Osteoblast (primary cell): ENCODE measurements around the gene TBC1D8. TPM values are rescaled to one million over a fixed set of nuclear protein-coding genes. Genes with fewer than 3 reads are reported as not detected.
A peak's percentile ranks its signal among the peaks of the same experiment; 100 is the strongest.

Source experiments
- DNase-seq: peaks from one replicate; pipeline ENCODE4 v3.0.0; 2011; ENCODE audit warnings: low spot score, mixed read lengths; ENCODE audit not compliant: insufficient read length; ENCODE audit errors: missing footprints
- H2AFZ ChIP-seq: 2 replicates; pipeline ENCODE4 v1.6.0; 2011; ENCODE audit warnings: mild to moderate bottlenecking, low read length
- H3K27ac ChIP-seq: 2 replicates; pipeline ENCODE4 v1.5.1; 2011; ENCODE audit warnings: mild to moderate bottlenecking, low read depth, low read length, moderate library complexity
- H3K27me3 ChIP-seq: 2 replicates; pipeline ENCODE4 v1.6.0; 2012; ENCODE audit warnings: mild to moderate bottlenecking, control low read depth, inconsistent platforms, low read length, moderate library complexity; ENCODE audit not compliant: insufficient read depth
- H3K36me3 ChIP-seq: 2 replicates; pipeline ENCODE4 v1.5.1; 2011; ENCODE audit warnings: mild to moderate bottlenecking, low read length, control low read depth, moderate library complexity; ENCODE audit not compliant: insufficient read depth
- H3K4me1 ChIP-seq: 2 replicates; pipeline ENCODE4 v1.5.1; 2011; ENCODE audit warnings: mild to moderate bottlenecking, low read length, control low read depth, moderate library complexity; ENCODE audit not compliant: insufficient read depth
- H3K4me2 ChIP-seq: 2 replicates; pipeline ENCODE4 v1.6.0; 2011; ENCODE audit warnings: mild to moderate bottlenecking, low read length; ENCODE audit not compliant: insufficient read depth
- H3K4me3 ChIP-seq: fragments of 200-600 bp; sonication (generic); 3 replicates; pipeline ENCODE4 v1.5.1; 2012; ENCODE audit warnings: mild to moderate bottlenecking, low read length, inconsistent platforms; ENCODE audit not compliant: insufficient read depth
- H3K79me2 ChIP-seq: 2 replicates; pipeline ENCODE4 v1.6.0; 2012; ENCODE audit warnings: mild to moderate bottlenecking, low read length, control low read depth, inconsistent platforms; ENCODE audit not compliant: insufficient read depth
- H3K9me3 ChIP-seq: 2 replicates; pipeline ENCODE4 v1.5.1; 2011; ENCODE audit warnings: low read depth, low read length, control low read depth
- H4K20me1 ChIP-seq: 2 replicates; pipeline ENCODE4 v1.6.0; 2012; ENCODE audit warnings: mild to moderate bottlenecking, low read length, control low read depth; ENCODE audit not compliant: insufficient read depth
- total RNA-seq: library from RNA; depleted of rRNA; stranded (reverse); fragments of >200 nt; gene quantifications from 2 replicates; pipeline ENCODE4 v1.2.3, GENCODE V29; 2012
- TF ChIP-seq, protein P1 (sequence below): IDR thresholded peaks from 2 replicates; pipeline ENCODE4 v1.5.1; 2011; ENCODE audit warnings: mild to moderate bottlenecking, low read depth, low read length, moderate library complexity; ENCODE audit errors: extremely low read depth

Gene TBC1D8
- total RNA-seq, 1 donor: 13.4 TPM

DNA sequence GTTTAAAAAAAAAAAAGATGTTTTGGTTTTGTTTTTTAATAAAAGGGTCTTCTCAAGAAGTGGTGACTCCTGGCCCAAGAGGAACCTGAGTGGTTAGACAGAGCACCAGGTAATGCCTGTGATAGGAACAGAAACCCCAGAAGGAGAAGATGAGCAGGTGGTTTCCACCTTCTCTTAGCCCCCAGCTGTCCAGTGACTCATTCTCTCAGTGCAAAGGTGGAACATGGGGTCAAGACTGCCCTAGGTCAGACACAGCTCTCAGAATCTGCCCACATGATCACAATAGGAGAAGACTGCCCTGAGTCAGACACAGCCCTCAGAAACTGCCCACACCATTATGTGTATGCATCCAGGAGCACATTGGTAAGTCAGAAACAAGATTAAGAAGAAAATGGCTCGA is 61.8 kb downstream of the TBC1D8 start:
- DNase-seq: no peak
- no peaks in the 10 kb centered on the region for H4K20me1 ChIP-seq
- no peak overlapping the region for H2AFZ ChIP-seq
- no peaks in the 10 kb centered on the region for H3K27me3 ChIP-seq
- H3K4me2 ChIP-seq: no peak overlapping the region
- no peak overlapping the region for H3K27ac ChIP-seq
- H3K9me3 ChIP-seq: no peaks in the 10 kb centered on the region
- H3K4me1 ChIP-seq: no peaks in the 10 kb centered on the region
- H3K4me3 ChIP-seq: no peak overlapping the region
- no peaks in the 10 kb centered on the region for H3K79me2 ChIP-seq
- TF ChIP-seq, protein P1, sequence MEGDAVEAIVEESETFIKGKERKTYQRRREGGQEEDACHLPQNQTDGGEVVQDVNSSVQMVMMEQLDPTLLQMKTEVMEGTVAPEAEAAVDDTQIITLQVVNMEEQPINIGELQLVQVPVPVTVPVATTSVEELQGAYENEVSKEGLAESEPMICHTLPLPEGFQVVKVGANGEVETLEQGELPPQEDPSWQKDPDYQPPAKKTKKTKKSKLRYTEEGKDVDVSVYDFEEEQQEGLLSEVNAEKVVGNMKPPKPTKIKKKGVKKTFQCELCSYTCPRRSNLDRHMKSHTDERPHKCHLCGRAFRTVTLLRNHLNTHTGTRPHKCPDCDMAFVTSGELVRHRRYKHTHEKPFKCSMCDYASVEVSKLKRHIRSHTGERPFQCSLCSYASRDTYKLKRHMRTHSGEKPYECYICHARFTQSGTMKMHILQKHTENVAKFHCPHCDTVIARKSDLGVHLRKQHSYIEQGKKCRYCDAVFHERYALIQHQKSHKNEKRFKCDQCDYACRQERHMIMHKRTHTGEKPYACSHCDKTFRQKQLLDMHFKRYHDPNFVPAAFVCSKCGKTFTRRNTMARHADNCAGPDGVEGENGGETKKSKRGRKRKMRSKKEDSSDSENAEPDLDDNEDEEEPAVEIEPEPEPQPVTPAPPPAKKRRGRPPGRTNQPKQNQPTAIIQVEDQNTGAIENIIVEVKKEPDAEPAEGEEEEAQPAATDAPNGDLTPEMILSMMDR: no peak
- no peaks in the 10 kb centered on the region for H3K36me3 ChIP-seq

- H4K20me1 ChIP-seq: no peaks in the 10 kb centered on the region
- H3K4me1 ChIP-seq: no peaks in the 10 kb centered on the region
- no peaks in the 10 kb centered on the region for H3K79me2 ChIP-seq
- TF ChIP-seq, protein P1: no peak
- H3K36me3 ChIP-seq: no peaks in the 10 kb centered on the region
- H3K9me3 ChIP-seq: no peaks in the 10 kb centered on the region
- H3K27me3 ChIP-seq: no peaks in the 10 kb centered on the region
- no peak overlapping the region for H3K4me3 ChIP-seq
- H2AFZ ChIP-seq: no peak overlapping the region
- no peak overlapping the region for H3K4me2 ChIP-seq
- H3K27ac ChIP-seq: no peak overlapping the region
- DNase-seq: peak; percentile 85
Measured at GRCh38 chr2:101087638-101088037, 63.5 kb downstream of the TBC1D8 start.

- H3K4me3 ChIP-seq: no peak overlapping the region
- TF ChIP-seq, protein P1: no peak
- H3K4me2 ChIP-seq: no peak overlapping the region
- no peak overlapping the region for H2AFZ ChIP-seq
- no peaks in the 10 kb centered on the region for H3K4me1 ChIP-seq
- H4K20me1 ChIP-seq: no peaks in the 10 kb centered on the region
- H3K79me2 ChIP-seq: no peaks in the 10 kb centered on the region
- no peaks in the 10 kb centered on the region for H3K36me3 ChIP-seq
- H3K9me3 ChIP-seq: no peaks in the 10 kb centered on the region
- H3K27me3 ChIP-seq: no peaks in the 10 kb centered on the region
- H3K27ac ChIP-seq: no peak overlapping the region
- DNase-seq: no peak
Measured at GRCh38 chr2:101083613-101084012, 67.6 kb downstream of the TBC1D8 start.

DNA sequence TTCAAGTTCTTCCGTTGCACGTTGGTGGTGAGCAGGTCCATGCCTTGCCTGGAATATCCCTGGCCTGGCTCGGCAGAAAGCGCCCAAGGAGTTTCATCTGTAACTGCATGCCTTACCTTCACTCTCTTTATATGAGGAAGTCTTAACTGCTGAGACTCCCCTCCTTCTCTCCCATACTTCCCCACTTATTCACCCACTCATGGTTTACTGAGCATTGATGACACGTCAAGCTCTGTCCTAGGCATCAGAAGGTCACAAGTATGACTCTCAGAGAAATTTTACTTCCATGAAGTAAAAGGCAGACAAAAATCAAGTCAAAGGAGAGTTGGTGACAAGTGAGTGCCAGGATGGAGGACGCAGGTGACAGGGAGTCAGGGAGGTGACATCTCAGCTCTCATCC is 68.2 kb downstream of the TBC1D8 start:
- H3K4me2 ChIP-seq: no peak overlapping the region
- H3K36me3 ChIP-seq: no peaks in the 10 kb centered on the region
- no peaks in the 10 kb centered on the region for H4K20me1 ChIP-seq
- no peak overlapping the region for H3K4me3 ChIP-seq
- no peaks in the 10 kb centered on the region for H3K9me3 ChIP-seq
- no peaks in the 10 kb centered on the region for H3K4me1 ChIP-seq
- H3K79me2 ChIP-seq: no peaks in the 10 kb centered on the region
- H3K27me3 ChIP-seq: no peaks in the 10 kb centered on the region
- no peak overlapping the region for H2AFZ ChIP-seq
- DNase-seq: peak; percentile 19
- TF ChIP-seq, protein P1: no peak
- no peak overlapping the region for H3K27ac ChIP-seq
